Natural killer cell (primary cell): ENCODE results near the gene CNN1. TPM values are rescaled to one million over a fixed set of nuclear protein-coding genes. Genes with fewer than 3 reads are reported as not detected.

Source experiments
- ATAC-seq, 3 donors: fragments of 150-1000 bp in 2 of 3; fragments of 200-7000 bp in 1 of 3; cut with Tn5 transposase; 1 replicate in 1 of 3; 2 replicates in 2 of 3; pipeline ENCODE4 v1.10.0; 2021; ENCODE audit warnings: mild to moderate bottlenecking in 2 of 3, moderate library complexity in 2 of 3
- DNase-seq, 2 donors: peaks; one replicate each; pipeline versions ENCODE4 v3.0.0 to v3.0.0-alpha.2; 2013 to 2021; ENCODE audit warnings: mixed read lengths in 1 of 2
- H3K27ac ChIP-seq: one replicate; pipeline ENCODE4 v1.5.1; 2013; ENCODE audit warnings: mild to moderate bottlenecking, low read length
- H3K27me3 ChIP-seq: one replicate; pipeline ENCODE4 v1.6.1; 2013; ENCODE audit warnings: low read length; ENCODE audit not compliant: control insufficient read depth, insufficient read depth
- H3K36me3 ChIP-seq: one replicate; pipeline ENCODE4 v1.6.1; 2013; ENCODE audit warnings: low read length; ENCODE audit not compliant: control insufficient read depth, insufficient read depth
- H3K4me1 ChIP-seq: one replicate; pipeline ENCODE4 v1.6.1; 2013; ENCODE audit warnings: low read length; ENCODE audit not compliant: control insufficient read depth, insufficient read depth
- H3K4me3 ChIP-seq: one replicate; pipeline ENCODE4 v1.5.1; 2013; ENCODE audit warnings: low read length
- H3K9me3 ChIP-seq: one replicate; pipeline ENCODE4 v1.6.1; 2013; ENCODE audit warnings: low read length; ENCODE audit not compliant: control insufficient read depth, insufficient read depth
- H3K27ac Mint-ChIP-seq, 2 donors: one replicate each; pipeline ENCODE4 v1.8.0; 2022; ENCODE audit warnings: mild to moderate bottlenecking in 2 of 2, mixed read lengths in 2 of 2, moderate library complexity in 1 of 2
- H3K27me3 Mint-ChIP-seq, 2 donors: one replicate each; pipeline ENCODE4 v1.8.0; 2022; ENCODE audit warnings: low read depth in 2 of 2, mixed read lengths in 2 of 2
- H3K36me3 Mint-ChIP-seq: one replicate; pipeline ENCODE4 v1.8.0; 2022; ENCODE audit warnings: mixed read lengths
- H3K4me1 Mint-ChIP-seq, 2 donors: one replicate each; pipeline ENCODE4 v1.8.0; 2022; ENCODE audit warnings: mixed read lengths in 2 of 2
- H3K4me3 Mint-ChIP-seq: one replicate; pipeline ENCODE4 v1.8.0; 2022; ENCODE audit warnings: mild to moderate bottlenecking, moderate library complexity, mixed read lengths
- H3K9me3 Mint-ChIP-seq, 2 donors: one replicate each; pipeline ENCODE4 v1.8.0; 2022; ENCODE audit warnings: mixed read lengths in 2 of 2
- CTCF ChIP-seq: fragments of 200-600 bp; IDR thresholded peaks from one replicate; pipeline ENCODE4 v1.8.0; 2022; ENCODE audit warnings: antibody characterized with exemption
- WGBS: methylation state at CpG from one replicate; pipeline ENCODE4 v1.1.7; 2013; ENCODE audit warnings: missing lambda C conversion rate; ENCODE audit not compliant: insufficient coverage; 5-methylcytosine and 5-hydroxymethylcytosine counted together
- intact Hi-C: fragments of 100-400 bp; cut with micrococcal nuclease; formaldehyde crosslinking; loops from one replicate; pipeline ENCODE4 v1.14.2; 2022
- total RNA-seq, 4 donors: library from RNA; stranded (reverse); fragments of 120-200 nt in 1 of 4; gene quantifications; one replicate each; pipeline versions ENCODE4 v1.2.3 to v1.2.4, GENCODE V29; 2013 to 2022

Gene CNN1
- total RNA-seq, 3 donors from 2014 or later (not counting 1 experiment from before 2014, with no cell fraction given): not detected

GRCh38 chr19:11530432-11530831 lies 8.2 kb upstream of the CNN1 start:
- no peak for TF ChIP-seq CTCF
- Mint-ChIP-seq H3K27ac (no peak overlapping the region), H3K9me3 (no peaks in the 10 kb centered on the region), H3K4me3 (no peak overlapping the region), H3K36me3 (no peaks in the 10 kb centered on the region), H3K4me1 (peaks cover 17 to 32% of the 10 kb centered on the region in 2 donors), H3K27me3 (no peaks in the 10 kb centered on the region)
- Histone ChIP-seq H3K4me3 (no peak overlapping the region), H3K4me1 (peaks cover 18% of the 10 kb centered on the region), H3K9me3 (no peaks in the 10 kb centered on the region), H3K36me3 (no peaks in the 10 kb centered on the region), H3K27me3 (no peaks in the 10 kb centered on the region), H3K27ac (no peak overlapping the region)
- WGBS: 24% methylated on average over 9 of the region's 9 CpGs
- no peak for ATAC-seq
- peak in 1 of 2 donors; percentile 51 for DNase-seq
- intact Hi-C loops: no loop called here

GRCh38 chr19:11534538-11534937 lies 4.1 kb upstream of the CNN1 start:
- 31% methylated on average over 1 of the region's 1 CpG for WGBS
- no peak overlapping the region for H3K4me3 Mint-ChIP-seq

GRCh38 chr19:11534948-11535347 lies 3.7 kb upstream of the CNN1 start:
- Mint-ChIP-seq H3K4me1 (peaks cover 8 to 16% of the 10 kb centered on the region in 2 donors), H3K27ac (peak overlapping the region; percentile 75 to 88), H3K4me3 (no peak overlapping the region), H3K36me3 (no peaks in the 10 kb centered on the region), H3K9me3 (no peaks in the 10 kb centered on the region), H3K27me3 (peaks cover 12% of the 10 kb centered on the region in 2 donors)
- no peak overlapping the region for H3K4me3 ChIP-seq
- peaks cover 12% of the 10 kb centered on the region for H3K4me1 ChIP-seq
- intact Hi-C loops: no loop called here
- peaks cover 5% of the 10 kb centered on the region for H3K27me3 ChIP-seq
- no peaks in the 10 kb centered on the region for H3K9me3 ChIP-seq
- DNase-seq (no peak), ATAC-seq (no peak)
- H3K27ac ChIP-seq: no peak overlapping the region
- TF ChIP-seq CTCF: no peak
- no peaks in the 10 kb centered on the region for H3K36me3 ChIP-seq
- 88% methylated on average over 4 of the region's 5 CpGs for WGBS

More at GRCh38 chr19:11534538-11534937, 4.1 kb upstream of the CNN1 start:
- H3K27me3 ChIP-seq: peaks cover 5% of the 10 kb centered on the region
- no peaks in the 10 kb centered on the region for H3K36me3 ChIP-seq
- Mint-ChIP-seq H3K27me3 (peaks cover 12% of the 10 kb centered on the region in 2 donors), H3K36me3 (no peaks in the 10 kb centered on the region), H3K4me1 (peaks cover 8 to 16% of the 10 kb centered on the region in 2 donors), H3K9me3 (no peaks in the 10 kb centered on the region), H3K27ac (peak overlapping the region; percentile 8 to 88)
- intact Hi-C loops: no loop called here
- H3K4me1 ChIP-seq: peaks cover 13% of the 10 kb centered on the region
- TF ChIP-seq CTCF: no peak
- no peak overlapping the region for H3K27ac ChIP-seq
- ATAC-seq (no peak), DNase-seq (no peak)
- H3K9me3 ChIP-seq: no peaks in the 10 kb centered on the region
- H3K4me3 ChIP-seq: no peak overlapping the region
